HepG2 (cell line): ENCODE data around the gene RHCE. TPM values are rescaled to one million over a fixed set of nuclear protein-coding genes. Genes with fewer than 3 reads are reported as not detected.
A peak's percentile ranks its signal among the peaks of the same experiment; 100 is the strongest.

Source experiments
- GABPB1 ChIP-seq: IDR thresholded peaks from 2 replicates; pipeline ENCODE4 v1.6.1; 2016; ENCODE audit warnings: mild to moderate bottlenecking, missing genetic modification reagents, moderate library complexity, missing compliant biosample characterization
- KLF13 ChIP-seq: sonication (generic); formaldehyde crosslinking; IDR thresholded peaks from 2 replicates; pipeline ENCODE4 v1.4.0; 2020; ENCODE audit warnings: mild to moderate bottlenecking, missing genetic modification reagents
- MED1 ChIP-seq: sonication (generic); formaldehyde crosslinking; IDR thresholded peaks from 2 replicates; pipeline ENCODE4 v1.4.0; 2020; ENCODE audit warnings: missing genetic modification reagents
- NFKB2 ChIP-seq: sonication (generic); formaldehyde crosslinking; IDR thresholded peaks from 2 replicates; pipeline ENCODE4 v1.4.0; 2020; ENCODE audit warnings: missing genetic modification reagents, borderline replicate concordance
- SP4 ChIP-seq: sonication (generic); formaldehyde crosslinking; IDR thresholded peaks from 2 replicates; pipeline ENCODE4 v1.8.1; 2023; ENCODE audit warnings: mild to moderate bottlenecking, missing genetic modification reagents
- TARDBP ChIP-seq: sonication (generic); formaldehyde crosslinking; IDR thresholded peaks from 2 replicates; pipeline ENCODE4 v1.8.0; 2022; ENCODE audit warnings: mild to moderate bottlenecking, missing genetic modification reagents
- ZBTB20 ChIP-seq: sonication (generic); formaldehyde crosslinking; IDR thresholded peaks from 2 replicates; pipeline ENCODE4 v1.8.1; 2023; ENCODE audit warnings: missing genetic modification reagents, low read depth, mild to moderate bottlenecking, borderline replicate concordance
- ZNF121 ChIP-seq: sonication (generic); formaldehyde crosslinking; IDR thresholded peaks from 2 replicates; pipeline ENCODE4 v1.5.0; 2020; ENCODE audit warnings: mild to moderate bottlenecking, missing genetic modification reagents
- ZNF251 ChIP-seq: sonication (generic); formaldehyde crosslinking; IDR thresholded peaks from 2 replicates; pipeline ENCODE4 v1.9.0; 2021; ENCODE audit warnings: mild to moderate bottlenecking, missing genetic modification reagents
- ZNF253 ChIP-seq: sonication (generic); formaldehyde crosslinking; IDR thresholded peaks from 2 replicates; pipeline ENCODE4 v1.8.0; 2022; ENCODE audit warnings: mild to moderate bottlenecking, missing genetic modification reagents, borderline replicate concordance
- ZNF589 ChIP-seq: sonication (generic); formaldehyde crosslinking; conservative IDR thresholded peaks from 2 replicates; pipeline ENCODE4 v1.8.0; 2022; ENCODE audit warnings: mild to moderate bottlenecking, moderate library complexity, missing genetic modification reagents
- ZNF713 ChIP-seq: sonication (generic); formaldehyde crosslinking; IDR thresholded peaks from 2 replicates; pipeline ENCODE4 v1.4.0; 2020; ENCODE audit warnings: mild to moderate bottlenecking, missing genetic modification reagents
- polyA plus RNA-seq, 8 experiments: library from polyadenylated mRNA; depleted of rRNA in 3 of 8; stranded (reverse) in 7 of 8; unstranded in 1 of 8; fragments of >200 nt; fragmentation: Illumina TruSeq in 4 of 8; extraction: Trizol in 4 of 8; gene quantifications; 2 replicates each; pipeline versions ENCODE4 v1.2.1 to v1.2.3, GENCODE V29; 2011 to 2016; ENCODE audit warnings: low read depth in 4 of 8, missing spikeins in 1 of 8, mixed read lengths in 1 of 8; ENCODE audit not compliant: insufficient read depth in 1 of 8
- total RNA-seq, 5 experiments: library from RNA; depleted of rRNA; stranded (reverse); fragments of >200 nt; fragmentation: Illumina TruSeq; extraction: Trizol; gene quantifications; 2 replicates each; pipeline ENCODE4 v1.2.3, GENCODE V29; 2016; ENCODE audit warnings: low read depth in 1 of 5
- TF ChIP-seq, protein P1 (sequence below): IDR thresholded peaks from 2 replicates; pipeline ENCODE4 v1.4.0; 2020; ENCODE audit warnings: mild to moderate bottlenecking, missing genetic modification reagents
- TF ChIP-seq, protein P2 (sequence below): sonication (generic); formaldehyde crosslinking; IDR thresholded peaks from 2 replicates; pipeline ENCODE4 v1.4.0; 2020; ENCODE audit warnings: missing genetic modification reagents
- TF ChIP-seq, protein P3 (sequence below): IDR thresholded peaks from 2 replicates; pipeline ENCODE4 v1.6.1; 2016; ENCODE audit warnings: mild to moderate bottlenecking
- TF ChIP-seq, protein P4 (sequence below): sonication (generic); formaldehyde crosslinking; IDR thresholded peaks from 2 replicates; pipeline ENCODE4 v1.8.1; 2023; ENCODE audit warnings: mild to moderate bottlenecking, inconsistent platforms, moderate library complexity, missing genetic modification reagents, borderline replicate concordance
- TF ChIP-seq, protein P5 (sequence below): sonication (generic); formaldehyde crosslinking; IDR thresholded peaks from 2 replicates; pipeline ENCODE4 v1.4.0; 2020; ENCODE audit warnings: missing genetic modification reagents
- TF ChIP-seq, protein P6 (sequence below), 2 experiments: fragments of 450-650 bp in 1 of 2; sonication (generic) in 1 of 2; formaldehyde crosslinking; IDR thresholded peaks; 2 replicates each; pipeline versions ENCODE4 v1.5.0 to v1.8.0; 2020 to 2022; ENCODE audit warnings: mild to moderate bottlenecking in 1 of 2, missing genetic modification reagents in 1 of 2

The RHCE gene
- total and polyA plus RNA-seq, 2 of the 13 experiments (the other 11 are each of a cell fraction or from before 2014, with no cell fraction given): 0.30 TPM; not detected in 1

DNA sequence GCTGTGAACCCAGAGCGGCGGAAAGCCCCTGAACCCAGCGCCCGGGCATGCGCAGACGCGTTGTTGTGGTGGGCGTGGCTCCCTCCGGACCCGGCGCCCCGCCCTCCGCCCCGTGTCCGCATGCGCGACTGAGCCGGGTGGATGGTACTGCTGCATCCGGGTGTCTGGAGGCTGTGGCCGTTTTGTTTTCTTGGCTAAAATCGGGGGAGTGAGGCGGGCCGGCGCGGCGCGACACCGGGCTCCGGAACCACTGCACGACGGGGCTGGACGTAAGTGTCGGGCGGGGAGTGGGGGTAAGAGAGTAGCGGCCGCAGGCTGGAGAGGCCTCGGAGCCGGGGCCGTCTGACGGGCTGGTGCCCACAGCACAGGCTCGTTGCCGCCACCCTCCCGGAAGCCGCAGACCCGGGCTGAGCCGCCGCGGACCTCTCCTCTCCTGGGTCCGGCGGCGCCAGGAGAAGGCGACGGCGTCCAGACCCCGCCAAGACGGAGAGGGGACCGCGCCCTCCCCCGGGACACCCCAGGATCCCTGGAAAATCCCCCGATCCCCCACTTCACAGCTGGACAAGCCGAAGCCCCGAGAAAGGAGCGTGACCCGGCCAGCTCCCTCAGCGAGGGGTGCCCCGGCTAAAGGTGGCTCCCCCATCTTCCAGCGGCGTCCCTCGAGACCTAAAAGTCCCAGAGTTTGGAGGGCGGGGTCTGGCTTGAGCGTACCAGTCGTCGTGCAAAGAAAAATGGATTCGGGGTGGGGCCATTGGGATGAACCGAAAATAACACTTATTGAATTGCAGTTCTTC lies 82.2 kb downstream of the RHCE start, which contains the start of gene TMEM50A (continued):
- TF ChIP-seq MED1 (CRISPR knock-in tag): peak; percentile 48
- no peak for TF ChIP-seq ZNF251 (CRISPR knock-in tag)
- 0 out of 2 replicates have a peak, but pooled peaks have one; percentile 31 for TF ChIP-seq ZNF589 (CRISPR knock-in tag)
- TF ChIP-seq, protein P1, sequence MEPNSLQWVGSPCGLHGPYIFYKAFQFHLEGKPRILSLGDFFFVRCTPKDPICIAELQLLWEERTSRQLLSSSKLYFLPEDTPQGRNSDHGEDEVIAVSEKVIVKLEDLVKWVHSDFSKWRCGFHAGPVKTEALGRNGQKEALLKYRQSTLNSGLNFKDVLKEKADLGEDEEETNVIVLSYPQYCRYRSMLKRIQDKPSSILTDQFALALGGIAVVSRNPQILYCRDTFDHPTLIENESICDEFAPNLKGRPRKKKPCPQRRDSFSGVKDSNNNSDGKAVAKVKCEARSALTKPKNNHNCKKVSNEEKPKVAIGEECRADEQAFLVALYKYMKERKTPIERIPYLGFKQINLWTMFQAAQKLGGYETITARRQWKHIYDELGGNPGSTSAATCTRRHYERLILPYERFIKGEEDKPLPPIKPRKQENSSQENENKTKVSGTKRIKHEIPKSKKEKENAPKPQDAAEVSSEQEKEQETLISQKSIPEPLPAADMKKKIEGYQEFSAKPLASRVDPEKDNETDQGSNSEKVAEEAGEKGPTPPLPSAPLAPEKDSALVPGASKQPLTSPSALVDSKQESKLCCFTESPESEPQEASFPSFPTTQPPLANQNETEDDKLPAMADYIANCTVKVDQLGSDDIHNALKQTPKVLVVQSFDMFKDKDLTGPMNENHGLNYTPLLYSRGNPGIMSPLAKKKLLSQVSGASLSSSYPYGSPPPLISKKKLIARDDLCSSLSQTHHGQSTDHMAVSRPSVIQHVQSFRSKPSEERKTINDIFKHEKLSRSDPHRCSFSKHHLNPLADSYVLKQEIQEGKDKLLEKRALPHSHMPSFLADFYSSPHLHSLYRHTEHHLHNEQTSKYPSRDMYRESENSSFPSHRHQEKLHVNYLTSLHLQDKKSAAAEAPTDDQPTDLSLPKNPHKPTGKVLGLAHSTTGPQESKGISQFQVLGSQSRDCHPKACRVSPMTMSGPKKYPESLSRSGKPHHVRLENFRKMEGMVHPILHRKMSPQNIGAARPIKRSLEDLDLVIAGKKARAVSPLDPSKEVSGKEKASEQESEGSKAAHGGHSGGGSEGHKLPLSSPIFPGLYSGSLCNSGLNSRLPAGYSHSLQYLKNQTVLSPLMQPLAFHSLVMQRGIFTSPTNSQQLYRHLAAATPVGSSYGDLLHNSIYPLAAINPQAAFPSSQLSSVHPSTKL (CRISPR knock-in tag): peak; percentile 49
- TF ChIP-seq, protein P2, sequence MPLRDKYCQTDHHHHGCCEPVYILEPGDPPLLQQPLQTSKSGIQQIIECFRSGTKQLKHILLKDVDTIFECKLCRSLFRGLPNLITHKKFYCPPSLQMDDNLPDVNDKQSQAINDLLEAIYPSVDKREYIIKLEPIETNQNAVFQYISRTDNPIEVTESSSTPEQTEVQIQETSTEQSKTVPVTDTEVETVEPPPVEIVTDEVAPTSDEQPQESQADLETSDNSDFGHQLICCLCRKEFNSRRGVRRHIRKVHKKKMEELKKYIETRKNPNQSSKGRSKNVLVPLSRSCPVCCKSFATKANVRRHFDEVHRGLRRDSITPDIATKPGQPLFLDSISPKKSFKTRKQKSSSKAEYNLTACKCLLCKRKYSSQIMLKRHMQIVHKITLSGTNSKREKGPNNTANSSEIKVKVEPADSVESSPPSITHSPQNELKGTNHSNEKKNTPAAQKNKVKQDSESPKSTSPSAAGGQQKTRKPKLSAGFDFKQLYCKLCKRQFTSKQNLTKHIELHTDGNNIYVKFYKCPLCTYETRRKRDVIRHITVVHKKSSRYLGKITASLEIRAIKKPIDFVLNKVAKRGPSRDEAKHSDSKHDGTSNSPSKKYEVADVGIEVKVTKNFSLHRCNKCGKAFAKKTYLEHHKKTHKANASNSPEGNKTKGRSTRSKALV: peak; percentile 65; the same call in 1 of the 2 replicates
- 0 out of 2 replicates have a peak, but pooled peaks have one; percentile 35 for TF ChIP-seq ZNF253
- TF ChIP-seq, protein P3, sequence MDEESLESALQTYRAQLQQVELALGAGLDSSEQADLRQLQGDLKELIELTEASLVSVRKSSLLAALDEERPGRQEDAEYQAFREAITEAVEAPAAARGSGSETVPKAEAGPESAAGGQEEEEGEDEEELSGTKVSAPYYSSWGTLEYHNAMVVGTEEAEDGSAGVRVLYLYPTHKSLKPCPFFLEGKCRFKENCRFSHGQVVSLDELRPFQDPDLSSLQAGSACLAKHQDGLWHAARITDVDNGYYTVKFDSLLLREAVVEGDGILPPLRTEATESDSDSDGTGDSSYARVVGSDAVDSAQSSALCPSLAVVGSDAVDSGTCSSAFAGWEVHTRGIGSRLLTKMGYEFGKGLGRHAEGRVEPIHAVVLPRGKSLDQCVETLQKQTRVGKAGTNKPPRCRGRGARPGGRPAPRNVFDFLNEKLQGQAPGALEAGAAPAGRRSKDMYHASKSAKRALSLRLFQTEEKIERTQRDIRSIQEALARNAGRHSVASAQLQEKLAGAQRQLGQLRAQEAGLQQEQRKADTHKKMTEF (CRISPR knock-in tag): peak; percentile 63; the same call in 1 of the 2 replicates
- TF ChIP-seq SP4: peak; percentile 39; the same call in 1 of the 2 replicates
- TF ChIP-seq ZNF713: 0 out of 2 replicates have a peak, but pooled peaks have one; percentile 33
- TF ChIP-seq, protein P4, sequence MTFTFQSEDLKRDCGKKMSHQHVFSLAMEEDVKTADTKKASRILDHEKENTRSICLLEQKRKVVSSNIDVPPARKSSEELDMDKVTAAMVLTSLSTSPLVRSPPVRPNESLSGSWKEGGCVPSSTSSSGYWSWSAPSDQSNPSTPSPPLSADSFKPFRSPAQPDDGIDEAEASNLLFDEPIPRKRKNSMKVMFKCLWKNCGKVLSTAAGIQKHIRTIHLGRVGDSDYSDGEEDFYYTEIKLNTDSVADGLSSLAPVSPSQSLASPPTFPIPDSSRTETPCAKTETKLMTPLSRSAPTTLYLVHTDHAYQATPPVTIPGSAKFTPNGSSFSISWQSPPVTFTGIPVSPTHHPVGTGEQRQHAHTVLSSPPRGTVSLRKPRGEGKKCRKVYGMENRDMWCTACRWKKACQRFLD (CRISPR knock-in tag): 0 out of 2 replicates have a peak, but pooled peaks have one; percentile 72
- TF ChIP-seq TARDBP (CRISPR knock-in tag): no peak
- TF ChIP-seq, protein P5, sequence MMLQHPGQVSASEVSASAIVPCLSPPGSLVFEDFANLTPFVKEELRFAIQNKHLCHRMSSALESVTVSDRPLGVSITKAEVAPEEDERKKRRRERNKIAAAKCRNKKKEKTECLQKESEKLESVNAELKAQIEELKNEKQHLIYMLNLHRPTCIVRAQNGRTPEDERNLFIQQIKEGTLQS: 0 out of 2 replicates have a peak, but pooled peaks have one; percentile 4
- TF ChIP-seq NFKB2: peak; percentile 72; the same call in 1 of the 2 replicates
- TF ChIP-seq, protein P6, sequence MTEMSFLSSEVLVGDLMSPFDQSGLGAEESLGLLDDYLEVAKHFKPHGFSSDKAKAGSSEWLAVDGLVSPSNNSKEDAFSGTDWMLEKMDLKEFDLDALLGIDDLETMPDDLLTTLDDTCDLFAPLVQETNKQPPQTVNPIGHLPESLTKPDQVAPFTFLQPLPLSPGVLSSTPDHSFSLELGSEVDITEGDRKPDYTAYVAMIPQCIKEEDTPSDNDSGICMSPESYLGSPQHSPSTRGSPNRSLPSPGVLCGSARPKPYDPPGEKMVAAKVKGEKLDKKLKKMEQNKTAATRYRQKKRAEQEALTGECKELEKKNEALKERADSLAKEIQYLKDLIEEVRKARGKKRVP (CRISPR knock-in tag; IDR thresholded peaks at IDR 0.05): 0 out of 4 replicates have a peak, but pooled peaks of 1 of the 2 experiments have one; percentile 26
- TF ChIP-seq KLF13 (CRISPR knock-in tag): no peak
- peak; percentile 87 for TF ChIP-seq GABPB1 (CRISPR knock-in tag)
- no peak for TF ChIP-seq ZBTB20 (CRISPR knock-in tag)
- TF ChIP-seq ZNF121 (CRISPR knock-in tag): peak; percentile 70; the same call in 1 of the 2 replicates
